Neural progenitor cell (in vitro differentiated cells): ENCODE measurements around the gene TNFRSF11A. TPM values are rescaled to one million over a fixed set of nuclear protein-coding genes. Genes with fewer than 3 reads are reported as not detected.

ENCODE experiments used
- DNase-seq: peaks from one replicate; pipeline ENCODE4 v3.0.0-alpha.2; 2016; ENCODE audit warnings: low spot score
- H2AFZ ChIP-seq: fragments of 200-600 bp; sonication (generic); replicated peaks from 2 replicates; pipeline ENCODE4 v1.6.1; 2016; ENCODE audit warnings: antibody characterized with exemption
- H3F3A ChIP-seq: fragments of 200-600 bp; sonication (generic); 2 replicates; pipeline ENCODE4 v1.6.1; 2016; ENCODE audit warnings: antibody characterized with exemption, low read depth
- H3K27ac ChIP-seq: fragments of 200-600 bp; sonication (generic); 2 replicates; pipeline ENCODE4 v1.5.1; 2016; ENCODE audit warnings: mild to moderate bottlenecking
- H3K27me3 ChIP-seq: fragments of 200-600 bp; sonication (generic); 2 replicates; pipeline ENCODE4 v1.6.1; 2016; ENCODE audit warnings: mild to moderate bottlenecking, moderate library complexity
- H3K36me3 ChIP-seq: fragments of 200-600 bp; sonication (generic); 2 replicates; pipeline ENCODE4 v1.5.1; 2016
- H3K4me1 ChIP-seq: fragments of 200-600 bp; sonication (generic); 2 replicates; pipeline ENCODE4 v1.6.1; 2016; ENCODE audit warnings: mixed run types
- H3K4me2 ChIP-seq: fragments of 200-600 bp; sonication (generic); 2 replicates; pipeline ENCODE4 v1.6.1; 2016
- H3K4me3 ChIP-seq: fragments of 200-600 bp; sonication (generic); 2 replicates; pipeline ENCODE4 v1.5.1; 2016
- H3K79me2 ChIP-seq: fragments of 200-600 bp; sonication (generic); 2 replicates; pipeline ENCODE4 v1.6.1; 2016; ENCODE audit warnings: low read depth
- H3K9ac ChIP-seq: fragments of 200-600 bp; sonication (generic); 2 replicates; pipeline ENCODE4 v1.6.1; 2016
- H3K9me3 ChIP-seq: fragments of 200-600 bp; sonication (generic); 2 replicates; pipeline ENCODE4 v1.5.1; 2016; ENCODE audit warnings: low read depth
- H4K20me1 ChIP-seq: fragments of 200-600 bp; sonication (generic); 2 replicates; pipeline ENCODE4 v1.6.1; 2016; ENCODE audit warnings: low read depth
- H3K27ac Mint-ChIP-seq: 3 replicates; pipeline ENCODE4 v1.8.0; 2021; ENCODE audit warnings: mixed read lengths
- H3K27me3 Mint-ChIP-seq: 2 replicates; pipeline ENCODE4 v1.8.0; 2022; ENCODE audit warnings: low read depth, mild to moderate bottlenecking, inconsistent platforms, moderate library complexity, mixed read lengths; ENCODE audit not compliant: insufficient read depth
- H3K36me3 Mint-ChIP-seq: 3 replicates; pipeline ENCODE4 v1.8.0; 2021; ENCODE audit warnings: mixed read lengths
- H3K4me1 Mint-ChIP-seq: 3 replicates; pipeline ENCODE4 v1.8.0; 2021; ENCODE audit warnings: mixed read lengths
- H3K4me3 Mint-ChIP-seq: 3 replicates; pipeline ENCODE4 v1.8.0; 2021; ENCODE audit warnings: mild to moderate bottlenecking, moderate library complexity, mixed read lengths
- H3K9me3 Mint-ChIP-seq: 3 replicates; pipeline ENCODE4 v1.8.0; 2020; ENCODE audit warnings: mixed read lengths
- EZH2 ChIP-seq: fragments of 200-600 bp; sonication (generic); IDR thresholded peaks from 2 replicates; pipeline ENCODE4 v1.6.1; 2017; ENCODE audit warnings: antibody characterized with exemption, mild to moderate bottlenecking, moderate library complexity
- EZH2phosphoT487 ChIP-seq: fragments of 200-600 bp; sonication (generic); IDR thresholded peaks from 2 replicates; pipeline ENCODE4 v1.6.1; 2017; ENCODE audit warnings: antibody characterized with exemption
- total RNA-seq: library from RNA; depleted of rRNA; stranded (reverse); fragments of >200 nt; gene quantifications from 2 replicates; pipeline ENCODE4 v1.2.3, GENCODE V29; 2015; ENCODE audit warnings: low replicate concordance
- TF ChIP-seq, protein P1 (sequence below): fragments of 200-600 bp; sonication (generic); IDR thresholded peaks from 2 replicates; pipeline ENCODE4 v1.5.1; 2017; ENCODE audit warnings: antibody characterized with exemption, mild to moderate bottlenecking

The TNFRSF11A gene
- total RNA-seq, 1 donor from 2014 or later, result 0.47 TPM

DNA sequence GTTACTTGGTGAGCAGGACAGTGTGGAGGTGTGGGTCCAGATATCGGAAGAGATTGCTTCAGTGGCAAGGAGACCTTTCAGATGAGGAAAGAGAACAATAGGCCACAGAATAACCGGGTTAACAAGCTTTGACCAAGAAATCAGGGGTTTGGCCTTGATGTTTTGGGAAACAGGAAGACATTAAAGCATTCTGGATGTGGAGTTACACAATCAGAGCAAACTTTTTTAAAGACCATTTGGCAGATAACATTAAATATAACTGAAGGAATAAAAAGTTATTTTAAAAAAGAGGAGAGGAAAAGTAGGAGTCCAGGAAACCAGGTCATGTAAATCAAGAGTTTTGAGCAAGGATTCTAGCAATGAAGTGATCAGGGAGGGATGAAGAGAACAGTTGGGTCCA lies 35.7 kb downstream of the TNFRSF11A start:
- Histone ChIP-seq H3K4me2 (no peak overlapping the region), H3K9me3 (no peaks in the 10 kb centered on the region), H3K27ac (no peak overlapping the region), H3K79me2 (no peaks in the 10 kb centered on the region), H3K4me3 (no peak overlapping the region), H4K20me1 (no peaks in the 10 kb centered on the region), H3K9ac (no peak overlapping the region), H3F3A (no peaks in the 10 kb centered on the region), H3K4me1 (no peaks in the 10 kb centered on the region), H3K36me3 (no peaks in the 10 kb centered on the region), H3K27me3 (no peaks in the 10 kb centered on the region), H2AFZ (no peak overlapping the region)
- no peaks in the 10 kb centered on the region for H3K9me3 Mint-ChIP-seq
- no peak overlapping the region for H3K27ac Mint-ChIP-seq
- TF ChIP-seq, protein P1, sequence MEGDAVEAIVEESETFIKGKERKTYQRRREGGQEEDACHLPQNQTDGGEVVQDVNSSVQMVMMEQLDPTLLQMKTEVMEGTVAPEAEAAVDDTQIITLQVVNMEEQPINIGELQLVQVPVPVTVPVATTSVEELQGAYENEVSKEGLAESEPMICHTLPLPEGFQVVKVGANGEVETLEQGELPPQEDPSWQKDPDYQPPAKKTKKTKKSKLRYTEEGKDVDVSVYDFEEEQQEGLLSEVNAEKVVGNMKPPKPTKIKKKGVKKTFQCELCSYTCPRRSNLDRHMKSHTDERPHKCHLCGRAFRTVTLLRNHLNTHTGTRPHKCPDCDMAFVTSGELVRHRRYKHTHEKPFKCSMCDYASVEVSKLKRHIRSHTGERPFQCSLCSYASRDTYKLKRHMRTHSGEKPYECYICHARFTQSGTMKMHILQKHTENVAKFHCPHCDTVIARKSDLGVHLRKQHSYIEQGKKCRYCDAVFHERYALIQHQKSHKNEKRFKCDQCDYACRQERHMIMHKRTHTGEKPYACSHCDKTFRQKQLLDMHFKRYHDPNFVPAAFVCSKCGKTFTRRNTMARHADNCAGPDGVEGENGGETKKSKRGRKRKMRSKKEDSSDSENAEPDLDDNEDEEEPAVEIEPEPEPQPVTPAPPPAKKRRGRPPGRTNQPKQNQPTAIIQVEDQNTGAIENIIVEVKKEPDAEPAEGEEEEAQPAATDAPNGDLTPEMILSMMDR, result no peak
- TF ChIP-seq EZH2, result no peak
- no peak for TF ChIP-seq EZH2phosphoT487
- H3K36me3 Mint-ChIP-seq, result no peaks in the 10 kb centered on the region
- H3K4me1 Mint-ChIP-seq, result peaks cover 3% of the 10 kb centered on the region
- peaks cover 3% of the 10 kb centered on the region for H3K27me3 Mint-ChIP-seq
- DNase-seq, result no peak
- H3K4me3 Mint-ChIP-seq, result no peak overlapping the region

DNA sequence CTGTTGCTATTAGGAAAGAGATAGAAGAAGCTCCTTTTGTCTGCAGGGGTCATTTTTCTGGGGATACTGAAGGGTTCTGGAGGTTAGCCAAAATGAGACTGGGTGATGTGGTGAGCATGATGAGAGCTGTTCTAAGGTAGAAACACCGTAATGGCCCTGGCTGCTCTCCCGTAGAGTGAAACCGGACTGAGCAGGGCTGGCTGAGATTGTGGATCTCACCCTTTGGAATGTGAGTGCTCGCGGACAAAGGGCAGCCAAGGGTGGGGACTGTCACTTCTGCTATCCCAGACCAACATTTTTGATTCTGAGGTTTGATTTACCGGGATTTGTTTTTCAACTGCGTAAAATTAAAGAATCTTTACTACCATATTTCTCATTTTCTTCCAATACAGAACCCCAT lies 36.2 kb downstream of the TNFRSF11A start:
- peaks cover 3% of the 10 kb centered on the region for H3K4me1 Mint-ChIP-seq

DNA sequence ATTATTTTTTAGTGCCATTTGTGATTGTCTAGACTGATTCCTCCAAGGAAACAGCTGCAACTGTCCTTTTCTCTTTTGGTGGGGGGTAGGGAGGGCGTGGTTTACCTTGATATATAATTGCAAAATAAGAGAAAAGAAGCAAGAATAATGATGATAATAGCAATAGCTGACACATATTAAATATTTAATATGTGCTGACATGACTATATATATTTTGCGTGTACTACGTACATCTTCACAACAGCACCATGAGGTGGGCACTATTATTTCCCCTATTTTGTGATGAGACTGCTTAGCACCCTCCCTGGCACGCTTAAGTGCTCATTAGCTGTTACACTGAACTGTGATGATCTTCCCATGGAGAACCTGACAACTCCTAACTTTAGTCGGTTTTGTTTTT lies 39.4 kb downstream of the TNFRSF11A start:
- Histone ChIP-seq H3K4me1 (no peaks in the 10 kb centered on the region), H3K4me3 (no peak overlapping the region), H3K4me2 (no peak overlapping the region), H3K27me3 (no peaks in the 10 kb centered on the region), H3K9me3 (no peaks in the 10 kb centered on the region), H3K9ac (no peak overlapping the region), H4K20me1 (no peaks in the 10 kb centered on the region), H3F3A (no peaks in the 10 kb centered on the region), H2AFZ (no peak overlapping the region), H3K79me2 (no peaks in the 10 kb centered on the region), H3K27ac (no peak overlapping the region), H3K36me3 (no peaks in the 10 kb centered on the region)
- no peak for TF ChIP-seq EZH2
- TF ChIP-seq, protein P1, result no peak
- no peak for TF ChIP-seq EZH2phosphoT487
- Mint-ChIP-seq H3K4me3 (no peak overlapping the region), H3K4me1 (peaks cover 13% of the 10 kb centered on the region), H3K9me3 (no peaks in the 10 kb centered on the region), H3K36me3 (no peaks in the 10 kb centered on the region), H3K27ac (no peak overlapping the region), H3K27me3 (peaks cover 5% of the 10 kb centered on the region)
- no peak for DNase-seq

More for the DNA sequence above, 36.2 kb downstream of the TNFRSF11A start:
- Histone ChIP-seq H3K27me3 (no peaks in the 10 kb centered on the region), H4K20me1 (no peaks in the 10 kb centered on the region), H3K27ac (no peak overlapping the region), H3K4me2 (no peak overlapping the region), H3K9me3 (no peaks in the 10 kb centered on the region), H3K4me1 (no peaks in the 10 kb centered on the region), H3K79me2 (no peaks in the 10 kb centered on the region), H2AFZ (no peak overlapping the region), H3F3A (no peaks in the 10 kb centered on the region), H3K4me3 (no peak overlapping the region), H3K36me3 (no peaks in the 10 kb centered on the region), H3K9ac (no peak overlapping the region)
- no peak for DNase-seq
- no peak overlapping the region for H3K27ac Mint-ChIP-seq
- H3K9me3 Mint-ChIP-seq, result no peaks in the 10 kb centered on the region
- H3K36me3 Mint-ChIP-seq, result no peaks in the 10 kb centered on the region
- peaks cover 3% of the 10 kb centered on the region for H3K27me3 Mint-ChIP-seq
- TF ChIP-seq EZH2phosphoT487, result no peak
- TF ChIP-seq, protein P1, result no peak
- TF ChIP-seq EZH2, result no peak
- no peak overlapping the region for H3K4me3 Mint-ChIP-seq
